Naive B cell (primary cell): Measurements from ENCODE around the gene CLCC1. TPM values are rescaled to one million over a fixed set of nuclear protein-coding genes. Genes with fewer than 3 reads are reported as not detected.
"Not testable (repeated sequence)": the region's sequence is repeated elsewhere in the genome, so short reads cannot be mapped to it uniquely, and the experiment has no call there.

Source experiments
- ATAC-seq, 2 donors: fragments of 150-1000 bp; cut with Tn5 transposase; 2 replicates each; pipeline ENCODE4 v1.10.0; 2021; ENCODE audit warnings: low read depth in 2 of 2, mild to moderate bottlenecking in 2 of 2, moderate library complexity in 2 of 2
- DNase-seq: peaks from one replicate; pipeline ENCODE4 v3.0.0; 2022
- H3K27ac Mint-ChIP-seq, 6 donors: one replicate each; pipeline ENCODE4 v1.8.0; 2020 to 2022; ENCODE audit warnings: mild to moderate bottlenecking in 6 of 6, mixed read lengths in 6 of 6, moderate library complexity in 5 of 6, inconsistent platforms in 2 of 6
- H3K27me3 Mint-ChIP-seq, 3 donors: one replicate each; pipeline ENCODE4 v1.8.0; 2021 to 2022; ENCODE audit warnings: mixed read lengths in 3 of 3, mild to moderate bottlenecking in 1 of 3
- H3K36me3 Mint-ChIP-seq, 2 donors: one replicate each; pipeline ENCODE4 v1.8.0; 2020 to 2022; ENCODE audit warnings: mixed read lengths in 2 of 2, inconsistent platforms in 1 of 2, mild to moderate bottlenecking in 1 of 2
- H3K4me1 Mint-ChIP-seq, 3 donors: one replicate each; pipeline ENCODE4 v1.8.0; 2020 to 2022; ENCODE audit warnings: mixed read lengths in 3 of 3, inconsistent platforms in 1 of 3, mild to moderate bottlenecking in 1 of 3, moderate library complexity in 1 of 3
- H3K4me3 Mint-ChIP-seq, 8 donors: one replicate each; pipeline ENCODE4 v1.8.0; 2020 to 2022; ENCODE audit warnings: mild to moderate bottlenecking in 8 of 8, mixed read lengths in 8 of 8, moderate library complexity in 8 of 8, inconsistent platforms in 2 of 8
- H3K9me3 Mint-ChIP-seq, 7 donors: one replicate each; pipeline ENCODE4 v1.8.0; 2020 to 2022; ENCODE audit warnings: mixed read lengths in 7 of 7, mild to moderate bottlenecking in 5 of 7, inconsistent platforms in 2 of 7, moderate library complexity in 1 of 7
- polyA plus RNA-seq, 6 donors: library from polyadenylated mRNA; unstranded; fragments of 300-500 nt; fragmentation: Illumina TruSeq; gene quantifications; one replicate each; pipeline ENCODE4 v1.2.3, GENCODE V29; 2021; ENCODE audit warnings: low read depth in 6 of 6

CLCC1 gene, protein sequence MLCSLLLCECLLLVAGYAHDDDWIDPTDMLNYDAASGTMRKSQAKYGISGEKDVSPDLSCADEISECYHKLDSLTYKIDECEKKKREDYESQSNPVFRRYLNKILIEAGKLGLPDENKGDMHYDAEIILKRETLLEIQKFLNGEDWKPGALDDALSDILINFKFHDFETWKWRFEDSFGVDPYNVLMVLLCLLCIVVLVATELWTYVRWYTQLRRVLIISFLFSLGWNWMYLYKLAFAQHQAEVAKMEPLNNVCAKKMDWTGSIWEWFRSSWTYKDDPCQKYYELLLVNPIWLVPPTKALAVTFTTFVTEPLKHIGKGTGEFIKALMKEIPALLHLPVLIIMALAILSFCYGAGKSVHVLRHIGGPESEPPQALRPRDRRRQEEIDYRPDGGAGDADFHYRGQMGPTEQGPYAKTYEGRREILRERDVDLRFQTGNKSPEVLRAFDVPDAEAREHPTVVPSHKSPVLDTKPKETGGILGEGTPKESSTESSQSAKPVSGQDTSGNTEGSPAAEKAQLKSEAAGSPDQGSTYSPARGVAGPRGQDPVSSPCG
- 10 to 100 TPM in 3 of 6 donors, 1 to 10 TPM in 3; 6.9 to 13.8 (median 11.1) TPM for polyA plus RNA-seq

DNA sequence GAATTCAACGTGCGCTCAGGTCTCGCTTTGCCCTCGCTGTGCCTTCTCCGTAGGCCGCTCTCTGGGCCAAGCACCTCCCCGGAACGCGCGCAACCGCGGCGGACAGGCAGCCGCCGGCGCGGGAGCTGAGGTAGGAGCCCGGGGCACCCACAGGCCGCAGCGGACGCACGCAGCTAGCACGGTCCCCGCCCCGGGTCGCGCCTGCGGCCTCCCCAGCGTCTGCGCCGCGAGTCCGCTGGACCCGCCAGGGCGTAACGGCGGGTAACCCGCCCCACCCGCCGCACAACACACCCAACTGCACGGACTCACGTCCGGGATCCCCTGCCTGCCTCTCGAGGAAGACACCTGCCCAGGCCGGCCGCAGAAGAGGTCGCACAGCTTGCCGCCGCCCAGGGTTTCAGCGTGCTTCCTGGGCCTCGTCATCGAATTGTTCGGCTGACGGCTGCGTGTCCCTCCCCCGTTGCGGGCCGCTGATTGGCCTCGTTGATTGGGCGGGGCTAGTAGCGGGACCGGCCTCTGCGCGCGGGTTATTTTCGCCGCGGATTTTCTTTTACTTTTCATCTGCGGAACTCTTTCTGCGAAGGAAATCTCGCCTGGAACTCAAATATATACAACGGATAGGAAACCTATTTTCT lies at the start of gene CLCC1:
CLCC1 (minus strand) TSS at position 433 of the 635 bp plus-strand sequence. CDS start 13,047 bp downstream, outside the sequence.
- DNase-seq (peak; percentile 97), ATAC-seq (peak; percentile 88 to 90)
- H3K4me1 Mint-ChIP-seq: peaks cover 16 to 35% (median 20%) of the 10 kb centered on the region in 3 donors
- H3K4me3 Mint-ChIP-seq: peak within 1 kb of the TSS; percentile 83 to 96 (median 90)
- H3K27ac Mint-ChIP-seq: peak within 1 kb of the TSS; percentile 94 to 99 (median 97)
- H3K9me3 Mint-ChIP-seq: no peaks in the 10 kb centered on the region
- no peaks in the 10 kb centered on the region for H3K36me3 Mint-ChIP-seq
- no peaks in the 10 kb centered on the region for H3K27me3 Mint-ChIP-seq

DNA sequence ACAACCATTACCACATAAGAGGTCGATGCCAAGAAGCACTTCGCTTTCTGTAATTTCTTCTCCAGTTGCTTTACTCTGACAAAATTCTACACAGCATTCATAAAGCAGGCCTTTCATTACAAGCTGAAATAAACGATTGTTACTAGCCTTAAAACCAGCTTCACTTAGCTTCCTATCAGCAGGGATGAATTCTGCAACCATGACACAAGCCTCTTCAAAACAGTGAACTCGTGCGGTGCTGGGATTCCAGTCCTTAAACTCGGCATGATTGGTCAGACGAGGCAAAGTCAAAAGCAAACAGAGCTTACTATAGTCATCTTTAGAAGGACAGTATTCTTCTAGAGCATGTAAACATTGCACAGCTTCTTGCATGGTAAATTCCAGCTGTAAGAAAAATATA lies 48.1 kb upstream of the CLCC1 start:
- H3K36me3 Mint-ChIP-seq: peaks cover 12 to 18% of the 10 kb centered on the region in 2 donors
- H3K27me3 Mint-ChIP-seq: no peaks in the 10 kb centered on the region
- no peak for DNase-seq
- H3K4me1 Mint-ChIP-seq: no peaks in the 10 kb centered on the region
- H3K4me3 Mint-ChIP-seq: no peak overlapping the region
- H3K27ac Mint-ChIP-seq: no peak overlapping the region
- peaks cover 0 to 9% (median 2%) of the 10 kb centered on the region in 7 donors for H3K9me3 Mint-ChIP-seq
- no peak for ATAC-seq

DNA sequence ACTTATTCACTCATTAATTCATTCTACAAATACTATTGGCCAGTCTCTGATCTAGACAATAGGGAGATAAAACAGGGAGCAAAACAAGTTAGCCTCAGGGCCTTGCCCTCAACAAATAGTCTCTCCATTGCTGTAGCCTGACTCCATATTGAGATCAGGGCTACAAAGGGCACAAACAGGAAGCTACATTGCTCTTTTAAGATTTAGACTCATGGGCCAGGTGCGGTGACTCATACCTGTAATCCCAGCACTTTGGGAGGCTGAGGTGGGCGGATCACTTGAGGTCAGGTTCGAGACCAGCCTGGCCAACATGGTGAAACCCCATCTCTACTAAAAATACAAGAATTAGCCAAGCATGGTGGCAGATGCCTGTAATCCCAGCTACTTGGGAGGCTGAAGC lies 33.3 kb upstream of the CLCC1 start:
- not testable (repeated sequence) for H3K27ac Mint-ChIP-seq, H3K4me3 Mint-ChIP-seq, H3K27me3 Mint-ChIP-seq, H3K4me1 Mint-ChIP-seq, ATAC-seq, DNase-seq
- H3K36me3 Mint-ChIP-seq: peaks cover 23 to 39% of the 10 kb centered on the region in 2 donors
- H3K9me3 Mint-ChIP-seq: peaks cover 0 to 21% (median 11%) of the 10 kb centered on the region in 7 donors

DNA sequence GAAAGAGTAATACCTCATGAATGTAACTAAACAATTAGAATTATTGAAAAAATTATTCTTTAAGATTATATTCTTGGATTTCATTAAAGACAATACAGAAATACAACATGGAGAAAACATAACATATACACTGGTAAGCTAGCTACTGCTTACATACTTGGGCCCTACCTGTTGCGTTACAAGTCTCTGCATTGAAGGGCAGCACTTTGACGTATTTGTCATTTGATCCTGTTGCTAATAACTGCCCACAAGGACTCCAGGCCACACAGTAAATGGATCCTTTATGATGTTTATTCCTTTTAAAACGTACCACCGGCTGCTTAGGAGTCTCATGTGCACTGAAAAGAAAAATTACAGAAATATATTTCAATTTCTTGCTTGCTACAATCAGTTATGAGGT lies 19.8 kb upstream of the CLCC1 start:
- Mint-ChIP-seq H3K4me1 (peaks cover 0 to 4% (median 0%) of the 10 kb centered on the region in 3 donors), H3K27me3 (no peaks in the 10 kb centered on the region), H3K4me3 (no peak overlapping the region), H3K36me3 (peaks cover 6 to 9% of the 10 kb centered on the region in 2 donors), H3K27ac (no peak overlapping the region), H3K9me3 (no peaks in the 10 kb centered on the region)
- ATAC-seq: no peak
- no peak for DNase-seq

DNA sequence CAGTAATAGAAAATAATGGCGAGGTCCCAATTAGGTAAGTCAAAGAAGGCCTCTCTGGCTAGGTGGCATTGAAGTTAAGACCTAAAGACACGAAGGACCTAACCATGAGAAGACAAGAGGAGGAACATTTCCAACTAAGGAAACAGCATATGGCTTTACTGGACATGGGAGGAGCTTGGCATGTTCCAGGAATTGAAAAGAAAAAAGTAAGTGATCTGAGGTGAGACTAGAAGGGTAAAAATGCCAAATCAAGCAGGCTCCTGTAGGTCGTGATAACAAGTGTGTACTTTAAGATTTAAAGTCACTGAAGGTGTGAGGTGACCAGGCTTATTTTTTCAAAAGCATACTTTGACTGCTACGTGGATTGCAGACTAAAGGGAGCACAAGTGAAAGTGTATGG lies 13.4 kb upstream of the CLCC1 start:
- Mint-ChIP-seq H3K36me3 (peaks cover 26 to 28% of the 10 kb centered on the region in 2 donors), H3K4me1 (no peaks in the 10 kb centered on the region), H3K9me3 (no peaks in the 10 kb centered on the region), H3K27ac (peak overlapping the region in 1 of 6 donors; percentile 1), H3K4me3 (no peak overlapping the region), H3K27me3 (no peaks in the 10 kb centered on the region)
- no peak for ATAC-seq
- no peak for DNase-seq

DNA sequence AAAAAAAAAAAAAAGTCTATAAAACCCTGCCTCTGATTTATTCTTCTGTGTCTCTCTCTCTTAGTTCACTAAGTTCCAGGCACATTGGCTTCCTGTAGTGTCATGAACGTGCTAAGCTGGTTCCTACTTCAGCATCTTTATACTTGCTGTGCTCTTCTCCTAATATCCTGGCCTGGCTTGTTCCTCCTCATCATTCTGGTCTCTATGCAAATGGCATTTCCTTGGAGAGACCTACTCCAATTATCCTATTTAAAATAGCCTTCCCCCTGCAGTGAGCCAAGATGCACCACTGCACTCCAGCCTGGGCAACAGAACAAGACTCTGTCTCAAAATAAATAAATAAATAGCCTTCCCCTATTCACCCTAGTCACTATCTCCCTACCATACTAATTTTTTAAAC lies 9.7 kb upstream of the CLCC1 start:
- Mint-ChIP-seq H3K4me3 (no peak overlapping the region), H3K9me3 (no peaks in the 10 kb centered on the region), H3K27ac (peak overlapping the region in 3 of 6 donors; percentile 33 to 78 (median 70)), H3K27me3 (no peaks in the 10 kb centered on the region), H3K36me3 (peaks cover 23 to 25% of the 10 kb centered on the region in 2 donors), H3K4me1 (no peaks in the 10 kb centered on the region)
- DNase-seq: no peak
- no peak for ATAC-seq

DNA sequence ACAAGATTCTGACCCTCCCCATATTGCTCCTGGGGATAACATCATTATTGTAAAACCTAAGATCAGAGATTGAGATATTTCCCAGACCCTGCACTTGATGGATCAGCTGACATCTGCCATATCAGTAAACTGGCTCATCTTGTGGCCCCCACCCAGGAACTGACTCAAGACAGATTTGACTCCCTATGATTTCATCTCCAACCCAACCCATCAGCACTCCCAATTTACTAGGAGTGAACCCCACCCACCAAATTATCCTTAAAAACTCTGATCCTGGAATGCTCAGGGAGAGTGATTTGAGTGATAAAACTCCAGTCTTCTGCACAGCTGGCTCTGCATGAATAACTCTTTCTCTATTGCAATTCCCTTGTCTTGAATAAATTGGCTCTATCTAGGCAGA lies 6.1 kb upstream of the CLCC1 start:
- H3K4me3 Mint-ChIP-seq: no peak overlapping the region
- peak overlapping the region in 1 of 6 donors; percentile 67 for H3K27ac Mint-ChIP-seq
- peaks cover 9 to 15% of the 10 kb centered on the region in 2 donors for H3K36me3 Mint-ChIP-seq
- no peaks in the 10 kb centered on the region for H3K27me3 Mint-ChIP-seq
- H3K9me3 Mint-ChIP-seq: no peaks in the 10 kb centered on the region
- no peaks in the 10 kb centered on the region for H3K4me1 Mint-ChIP-seq
- ATAC-seq (no peak), DNase-seq (no peak)

DNA sequence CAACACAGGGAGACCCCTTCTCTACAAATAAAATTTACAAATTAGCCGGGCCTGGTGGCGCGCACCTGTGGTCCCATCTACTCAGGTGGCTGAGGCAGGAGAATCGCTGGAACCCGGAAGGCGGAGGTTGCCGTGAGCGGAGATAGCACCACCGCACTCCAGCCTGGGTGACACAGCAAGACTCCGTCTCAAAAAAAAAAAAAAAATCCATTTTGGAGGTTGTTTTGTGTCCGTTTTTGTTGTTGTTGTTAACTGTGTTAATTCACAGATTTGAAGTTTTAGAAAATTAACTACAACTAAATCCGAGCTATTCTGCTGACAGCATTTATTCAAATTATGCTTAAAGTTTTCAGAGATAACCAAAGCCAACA lies 618 bp downstream of the CLCC1 start:
- Mint-ChIP-seq H3K36me3 (peaks cover 0 to 3% of the 10 kb centered on the region in 2 donors), H3K27me3 (no peaks in the 10 kb centered on the region), H3K9me3 (no peaks in the 10 kb centered on the region), H3K27ac (peak overlapping the region; percentile 89 to 99 (median 96)), H3K4me3 (peak overlapping the region; percentile 83 to 96 (median 90)), H3K4me1 (peaks cover 19 to 40% (median 23%) of the 10 kb centered on the region in 3 donors)
- ATAC-seq (no peak), DNase-seq (no peak)

DNA sequence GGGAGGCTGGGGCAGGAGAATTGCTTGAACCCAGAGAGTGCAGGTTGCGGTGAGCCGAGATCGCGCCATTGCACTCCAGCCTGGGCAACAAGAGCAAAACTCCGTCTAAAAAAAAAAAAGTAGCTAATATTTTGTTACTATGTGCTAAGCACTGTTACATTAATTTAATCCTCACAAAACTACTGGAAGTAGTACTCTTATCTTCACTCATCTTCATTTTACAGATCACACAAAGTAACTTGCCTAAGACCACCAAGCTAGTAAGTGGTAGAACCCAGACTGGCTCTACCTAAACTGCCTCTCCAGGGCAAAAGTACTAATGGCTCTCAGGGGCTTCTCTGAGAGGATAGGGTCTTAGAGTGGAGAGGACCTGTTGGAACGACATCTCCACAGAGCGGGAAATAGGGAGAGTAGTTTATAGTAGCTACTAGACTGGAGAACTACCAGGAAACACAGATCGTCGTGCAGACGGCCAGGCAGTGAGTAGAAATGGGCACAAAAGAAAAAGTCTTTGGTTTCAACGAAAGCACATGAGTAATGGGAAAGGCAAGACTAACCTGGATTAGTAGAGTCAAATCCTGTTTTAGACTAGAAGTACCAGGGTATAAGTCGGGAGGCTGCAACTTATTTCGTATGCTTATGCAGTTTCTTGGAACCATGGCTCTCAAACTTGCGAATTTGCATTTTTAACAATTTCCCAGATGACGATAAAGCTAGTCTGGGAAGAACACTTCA lies 1.4 kb downstream of the CLCC1 start:
- peaks cover 22 to 42% (median 26%) of the 10 kb centered on the region in 3 donors for H3K4me1 Mint-ChIP-seq
- H3K9me3 Mint-ChIP-seq: no peaks in the 10 kb centered on the region
- H3K4me3 Mint-ChIP-seq: peak overlapping the region; percentile 83 to 96 (median 90)
- peaks cover 0 to 6% of the 10 kb centered on the region in 2 donors for H3K36me3 Mint-ChIP-seq
- no peaks in the 10 kb centered on the region for H3K27me3 Mint-ChIP-seq
- ATAC-seq: no peak
- H3K27ac Mint-ChIP-seq: peak overlapping the region; percentile 89 to 99 (median 96)
- no peak for DNase-seq

DNA sequence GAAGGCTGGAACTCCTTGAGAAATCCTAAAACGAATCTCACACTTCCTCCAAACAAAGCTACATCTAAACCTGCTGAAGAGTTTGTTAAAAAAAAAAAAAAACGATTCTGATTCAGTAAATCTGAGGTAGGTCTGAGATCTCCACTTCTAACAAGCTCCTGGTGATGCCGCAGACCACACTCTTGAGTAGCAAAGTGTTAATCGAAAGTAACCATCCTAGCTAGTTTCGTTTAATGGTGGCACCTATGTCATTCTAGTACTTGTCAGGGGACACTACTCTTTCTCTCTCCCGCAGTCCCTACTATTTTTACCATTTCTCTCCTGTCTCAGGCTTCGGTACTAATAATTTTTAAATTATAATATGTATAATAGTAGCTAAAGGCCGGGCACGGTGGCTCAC lies 2.1 kb downstream of the CLCC1 start:
- Mint-ChIP-seq H3K27me3 (no peaks in the 10 kb centered on the region), H3K4me3 (peak overlapping the region in 1 of 8 donors; percentile 84), H3K27ac (no peak overlapping the region), H3K36me3 (peaks cover 0 to 6% of the 10 kb centered on the region in 2 donors), H3K4me1 (peaks cover 29 to 46% (median 33%) of the 10 kb centered on the region in 3 donors), H3K9me3 (no peaks in the 10 kb centered on the region)
- ATAC-seq (no peak), DNase-seq (no peak)

DNA sequence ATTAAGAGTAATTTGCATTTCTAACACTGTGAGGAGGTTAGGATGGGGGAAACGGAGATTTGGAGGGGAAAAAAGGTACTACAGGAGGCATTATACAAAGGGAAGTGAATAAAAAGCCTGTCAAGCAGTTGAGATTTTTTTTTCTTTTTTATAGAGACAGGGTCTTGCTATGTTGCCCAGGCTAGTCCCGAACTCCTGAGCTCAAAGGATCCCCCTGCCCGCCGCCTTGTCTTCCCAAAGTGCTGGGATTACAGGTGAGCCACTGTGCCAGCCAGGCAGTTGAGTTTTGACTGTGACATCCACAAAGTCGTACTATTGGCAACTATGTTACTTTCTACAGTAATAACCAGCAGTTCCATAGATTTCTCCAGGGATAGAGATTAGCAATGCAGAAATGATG lies 2.6 kb downstream of the CLCC1 start:
- peak overlapping the region in 3 of 8 donors; percentile 12 to 84 (median 58) for H3K4me3 Mint-ChIP-seq
- DNase-seq (no peak), ATAC-seq (no peak)
- peak overlapping the region in 2 of 6 donors; percentile 0 to 80 for H3K27ac Mint-ChIP-seq
- peaks cover 0 to 6% of the 10 kb centered on the region in 2 donors for H3K36me3 Mint-ChIP-seq
- H3K9me3 Mint-ChIP-seq: no peaks in the 10 kb centered on the region
- no peaks in the 10 kb centered on the region for H3K27me3 Mint-ChIP-seq
- peaks cover 32 to 50% (median 38%) of the 10 kb centered on the region in 3 donors for H3K4me1 Mint-ChIP-seq

DNA sequence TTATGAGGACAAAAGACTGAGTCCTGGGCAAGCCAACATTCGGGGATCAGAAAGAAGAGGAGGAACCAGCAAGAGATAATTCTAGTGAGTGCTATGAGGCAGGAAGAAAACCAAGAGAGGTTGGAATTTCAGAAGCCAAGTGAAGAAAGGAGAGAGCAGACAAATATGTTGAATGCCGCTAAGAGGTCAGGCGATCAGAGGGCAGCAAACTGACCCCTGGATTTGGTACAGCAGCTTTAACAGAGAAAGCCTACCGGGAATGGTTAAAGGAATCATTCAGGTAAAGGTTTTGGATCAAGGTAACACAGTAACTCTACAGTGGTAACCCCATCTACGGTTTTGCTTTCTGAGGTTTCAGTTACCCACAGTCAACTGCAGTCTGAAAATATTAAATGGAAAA lies 5.4 kb downstream of the CLCC1 start:
- Mint-ChIP-seq H3K27me3 (no peaks in the 10 kb centered on the region), H3K4me3 (peak overlapping the region in 1 of 8 donors; percentile 42), H3K27ac (peak overlapping the region in 1 of 6 donors; percentile 70), H3K9me3 (no peaks in the 10 kb centered on the region), H3K4me1 (peaks cover 38 to 46% (median 44%) of the 10 kb centered on the region in 3 donors), H3K36me3 (peaks cover 6 to 8% of the 10 kb centered on the region in 2 donors)
- ATAC-seq: no peak
- DNase-seq: no peak

DNA sequence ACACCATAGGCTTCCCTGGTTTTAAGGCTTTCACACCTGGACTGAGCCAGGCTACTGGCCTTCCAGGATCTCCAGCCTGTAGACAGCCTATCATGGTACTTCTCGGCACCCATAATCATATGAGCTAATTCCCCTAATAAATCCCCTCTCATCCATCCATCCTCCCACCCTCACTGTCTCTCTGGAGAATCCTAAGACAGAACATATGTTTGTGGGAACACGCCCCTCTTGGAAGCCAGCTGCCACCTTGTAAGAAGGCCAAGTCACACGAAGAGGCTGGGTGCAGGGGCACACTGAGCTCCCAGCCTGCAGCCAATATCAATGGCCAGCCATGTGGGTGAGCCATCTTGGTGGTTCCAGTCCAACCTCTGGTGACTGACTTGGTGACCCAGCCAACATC lies 7.4 kb downstream of the CLCC1 start:
- no peaks in the 10 kb centered on the region for H3K27me3 Mint-ChIP-seq
- H3K27ac Mint-ChIP-seq: peak overlapping the region in 2 of 6 donors; percentile 37 to 74
- H3K4me3 Mint-ChIP-seq: no peak overlapping the region
- peaks cover 6 to 8% of the 10 kb centered on the region in 2 donors for H3K36me3 Mint-ChIP-seq
- DNase-seq (no peak), ATAC-seq (no peak)
- peaks cover 0 to 2% (median 0%) of the 10 kb centered on the region in 7 donors for H3K9me3 Mint-ChIP-seq
- H3K4me1 Mint-ChIP-seq: peaks cover 31 to 39% (median 32%) of the 10 kb centered on the region in 3 donors
